HG03175 (cell line): ENCODE measurements around the gene CDKL1.

Experiments
- ATAC-seq: cut with Tn5 transposase; IDR thresholded peaks from one replicate; pipeline ENCODE4 v1.9.1; 2021; ENCODE audit warnings: mild to moderate bottlenecking, moderate library complexity; ENCODE audit not compliant: unreplicated experiment

The CDKL1 gene

DNA sequence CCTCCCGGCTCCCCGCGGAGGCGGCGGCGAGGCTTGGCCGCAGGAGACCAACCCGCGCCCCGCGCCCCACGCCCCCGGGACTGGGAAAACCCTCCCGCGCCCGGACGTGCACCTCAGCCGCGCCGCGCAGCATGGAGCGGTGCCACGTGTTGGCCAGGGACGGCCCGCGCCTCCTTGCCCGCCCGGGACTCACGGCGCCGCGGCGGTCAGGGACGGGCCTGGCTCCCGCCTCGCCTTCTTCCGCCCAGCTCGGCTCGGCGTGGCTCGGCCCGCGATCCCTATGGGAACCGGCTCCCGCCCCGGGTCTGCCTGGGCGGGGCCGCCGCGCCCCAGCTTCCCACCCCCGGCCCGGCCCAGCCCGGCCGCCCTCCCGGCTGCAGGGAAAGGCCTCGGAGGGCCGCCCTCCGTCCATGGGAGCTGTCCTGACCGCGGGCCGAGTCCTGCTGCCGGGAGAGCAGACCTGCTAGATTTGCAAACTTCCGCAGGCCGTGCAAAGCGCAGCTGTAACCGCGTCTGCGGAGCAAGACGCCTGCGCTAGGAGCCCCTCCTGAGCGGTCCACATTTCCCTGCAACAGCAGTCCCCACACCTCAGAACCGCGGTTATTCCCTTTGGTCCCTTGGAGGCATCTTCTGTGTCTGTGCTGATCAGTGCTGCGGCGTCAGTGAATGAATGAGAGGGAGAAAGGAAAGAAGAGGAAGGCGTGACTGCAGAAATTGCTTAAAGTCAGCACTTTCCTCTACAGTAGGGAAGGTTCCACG lies at the start of gene CDKL1:
TSS of gene CDKL1 (minus strand) at position 251 of the 759 bp plus-strand sequence. CDS start 1,013 bp downstream, outside the sequence.
- ATAC-seq, result peak; percentile 41

GRCh38 chr14:50434528-50434927 lies 37.8 kb upstream of the CDKL1 start:
- ATAC-seq, result no peak

GRCh38 chr14:50432131-50432530 lies 35.5 kb upstream of the CDKL1 start:
- ATAC-seq, result no peak

GRCh38 chr14:50425816-50426215 lies 29.1 kb upstream of the CDKL1 start:
- ATAC-seq, result no peak

DNA sequence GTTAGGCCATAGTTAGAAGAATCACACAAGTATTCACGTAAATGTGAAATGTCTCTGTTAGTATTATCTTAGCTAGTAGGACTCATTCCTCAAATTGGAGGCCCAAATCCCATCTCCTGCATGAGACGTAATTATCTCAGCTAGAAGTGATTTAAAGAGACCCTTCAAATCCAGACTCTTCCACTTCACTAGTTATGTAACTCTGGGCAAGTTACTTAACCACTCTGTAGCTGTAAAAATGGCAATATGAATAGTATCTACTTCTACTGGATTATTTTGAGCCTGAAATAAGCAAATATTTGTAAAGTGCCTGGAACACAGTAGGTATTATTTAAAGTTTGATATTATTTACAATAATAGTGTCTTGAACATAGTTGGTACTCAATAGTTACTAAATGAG lies 28.4 kb upstream of the CDKL1 start:
- ATAC-seq, result no peak

- no peak for ATAC-seq
Observed at GRCh38 chr14:50423529-50423928, 26.8 kb upstream of the CDKL1 start.

- no peak for ATAC-seq
Observed at GRCh38 chr14:50421499-50421898, 24.8 kb upstream of the CDKL1 start.

DNA sequence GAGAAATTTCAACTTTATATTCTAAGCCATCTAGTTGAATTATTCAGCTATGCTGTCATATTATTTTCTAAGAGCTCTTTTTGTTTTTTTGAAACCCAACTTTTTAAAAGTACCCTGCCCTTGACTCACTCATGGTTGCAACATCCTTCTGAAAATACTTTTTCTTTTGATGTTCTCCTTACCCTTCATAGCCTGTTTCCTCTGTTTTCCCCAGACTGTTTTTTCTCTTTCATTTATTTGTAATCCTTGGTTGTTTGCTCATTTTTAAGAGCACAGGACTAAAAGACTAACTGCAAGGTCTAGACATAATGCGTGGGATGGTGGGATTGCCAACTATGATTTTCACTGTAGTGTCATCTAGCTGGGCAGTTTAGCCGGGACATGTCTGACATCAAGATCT lies 21.2 kb upstream of the CDKL1 start:
- ATAC-seq, result no peak

DNA sequence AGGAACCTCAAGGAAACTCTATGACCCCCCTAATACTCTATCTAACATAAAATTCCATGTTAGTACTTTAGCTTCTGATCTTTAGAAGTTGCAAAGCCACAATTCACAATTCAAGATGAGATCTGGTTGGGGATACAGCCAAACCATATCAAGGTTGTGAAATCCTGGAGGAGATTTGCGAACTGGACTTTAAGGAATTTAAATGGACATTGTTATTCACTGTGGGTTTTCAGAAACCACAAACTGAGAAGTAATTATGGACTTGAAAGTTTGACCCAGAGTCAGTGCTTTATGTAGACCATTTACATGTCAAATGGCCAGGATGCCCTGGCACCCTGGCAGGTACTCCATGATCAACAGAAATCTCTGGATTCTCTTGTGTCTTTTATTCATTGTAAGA lies 14.2 kb upstream of the CDKL1 start:
- no peak for ATAC-seq

DNA sequence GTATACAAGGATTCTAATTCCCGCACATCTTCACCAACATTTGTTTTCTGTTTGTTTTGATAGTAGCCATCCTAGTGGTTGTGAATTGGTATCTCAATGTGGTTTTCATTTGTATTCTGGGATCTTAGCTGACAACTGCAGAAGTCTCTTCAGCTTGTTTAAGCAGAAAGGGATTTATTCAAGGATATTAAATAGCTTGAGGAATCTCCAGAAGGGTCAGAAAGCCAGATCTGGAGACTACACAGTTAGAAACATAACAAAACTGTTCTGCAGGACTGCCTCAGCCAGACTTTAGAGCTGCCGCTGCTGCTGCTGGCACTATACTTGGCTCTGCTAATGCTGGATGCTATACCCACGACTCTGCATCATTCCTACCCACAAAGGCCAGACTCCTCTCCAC lies 13.4 kb upstream of the CDKL1 start:
- no peak for ATAC-seq

DNA sequence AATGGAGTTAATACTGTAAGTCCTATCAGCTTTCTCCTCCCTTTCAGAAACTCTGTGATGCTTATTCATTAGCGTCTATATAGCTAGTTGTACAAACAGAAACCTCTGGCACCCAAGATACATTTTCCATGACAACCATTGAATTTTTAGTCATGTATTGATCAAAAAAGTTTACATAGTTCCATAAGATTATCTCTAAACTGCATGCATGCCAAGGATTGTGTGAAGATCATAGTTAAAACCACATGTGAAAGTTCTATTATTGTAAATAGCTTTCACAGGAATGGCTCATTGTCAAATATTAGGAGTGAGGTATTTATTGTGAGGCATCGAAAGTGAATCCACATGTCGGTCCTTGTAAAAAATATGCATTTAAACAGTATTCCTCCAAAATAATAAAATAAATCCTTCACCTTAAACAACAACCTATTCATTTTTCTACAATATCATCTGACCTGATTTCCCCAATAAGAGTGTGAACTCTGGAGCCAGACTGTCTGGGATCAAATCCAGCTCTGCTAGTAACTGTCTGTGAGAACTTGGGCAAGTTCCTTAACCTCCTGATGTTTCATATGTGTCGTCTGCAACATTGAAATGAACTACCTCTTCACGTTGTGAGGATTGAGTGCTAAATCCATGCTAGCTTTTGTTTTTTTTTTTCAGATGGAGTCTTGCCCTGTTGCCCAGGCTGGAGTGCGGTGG lies 10.6 kb upstream of the CDKL1 start:
- ATAC-seq, result no peak

DNA sequence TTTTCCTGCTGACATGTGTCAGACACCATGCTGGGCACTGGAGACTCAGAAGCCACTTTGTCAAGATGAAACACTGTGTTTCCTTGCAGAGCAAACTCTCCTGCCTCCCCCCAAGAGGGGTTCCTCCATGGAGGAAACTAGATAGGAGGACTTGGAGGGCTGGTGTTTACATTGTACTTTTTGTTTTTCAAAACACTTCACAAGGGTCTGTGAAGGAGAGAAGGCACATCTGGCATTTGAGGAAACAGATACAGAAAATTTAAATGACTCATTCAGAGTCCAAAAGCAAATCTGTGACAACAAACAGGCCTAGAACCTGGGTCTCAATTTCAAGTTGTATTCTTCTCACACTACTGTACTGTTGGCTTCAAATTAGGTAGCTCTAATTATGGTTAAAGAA lies 6.7 kb upstream of the CDKL1 start:
- no peak for ATAC-seq

DNA sequence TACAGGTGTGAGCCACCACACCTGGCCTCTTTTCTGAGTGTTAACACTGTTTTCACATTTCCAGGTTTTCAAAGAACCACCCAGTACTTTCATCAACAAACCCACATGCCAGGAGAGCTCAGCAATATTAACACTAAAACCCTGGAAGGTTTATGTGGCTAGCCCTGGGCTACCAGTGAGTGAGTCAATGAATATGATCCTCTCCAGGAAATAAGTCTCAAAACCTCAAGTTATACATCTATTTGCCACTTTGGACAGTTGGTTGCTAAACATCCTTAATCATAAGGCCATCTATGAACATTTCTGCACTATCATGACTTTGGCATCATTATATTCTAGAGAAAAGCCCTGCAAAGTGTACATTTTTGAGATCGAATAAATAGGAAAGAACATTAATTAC lies 6.3 kb upstream of the CDKL1 start:
- no peak for ATAC-seq

DNA sequence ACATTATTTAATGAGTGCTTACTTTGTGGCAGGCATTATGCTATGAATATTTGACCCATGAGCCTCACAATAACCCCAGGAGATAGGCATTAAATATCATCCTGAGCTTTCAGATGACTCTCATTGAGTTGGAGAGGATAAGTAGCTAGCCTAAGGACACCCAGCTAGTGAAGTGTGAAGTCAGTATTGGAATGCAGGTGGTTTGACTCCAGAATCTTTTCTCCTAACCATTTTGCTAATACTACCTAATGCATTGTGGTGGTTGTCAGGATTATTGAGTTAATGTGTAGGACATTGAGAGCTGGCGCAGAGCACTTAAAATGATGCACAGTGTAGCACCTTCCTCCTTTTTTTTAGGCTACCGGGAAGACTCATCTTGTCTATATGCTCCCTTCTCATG lies 3.8 kb upstream of the CDKL1 start:
- ATAC-seq, result no peak

DNA sequence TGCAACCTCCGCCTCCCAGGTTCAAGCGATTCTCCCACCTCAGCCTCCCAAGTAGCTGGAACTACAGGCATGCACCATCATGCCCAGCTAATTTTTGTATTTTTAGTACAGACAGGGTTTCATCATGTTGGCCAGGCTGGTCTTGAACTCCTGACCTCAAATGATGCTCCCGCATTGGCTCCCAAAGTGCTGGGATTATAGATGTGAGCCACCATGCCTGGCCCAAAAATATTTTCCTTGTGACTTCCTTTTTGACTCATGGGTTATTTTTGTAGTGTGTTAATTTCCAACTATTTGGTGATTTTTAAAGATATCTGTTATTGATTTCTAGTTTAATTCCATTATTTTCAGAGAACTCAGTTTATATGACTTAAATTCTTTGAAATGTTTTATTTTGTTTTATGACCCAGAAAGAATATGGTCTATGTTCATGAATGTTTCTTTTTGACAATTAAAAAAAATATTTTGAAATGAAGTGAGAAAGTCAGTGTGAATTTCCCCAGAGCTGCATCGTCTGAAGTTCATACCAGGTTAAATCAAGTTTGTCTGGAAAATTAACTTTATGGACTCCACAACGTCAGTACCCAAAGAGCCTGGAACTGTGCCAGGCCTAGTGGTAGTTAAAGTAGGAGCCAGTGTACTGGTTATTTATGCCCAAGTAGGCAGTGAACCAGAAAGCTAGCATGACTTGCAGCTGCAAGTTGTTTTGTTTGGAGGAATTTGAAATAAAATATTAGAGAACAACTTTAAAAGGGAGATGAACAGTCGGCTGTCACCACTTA lies 2.8 kb upstream of the CDKL1 start:
- no peak for ATAC-seq

DNA sequence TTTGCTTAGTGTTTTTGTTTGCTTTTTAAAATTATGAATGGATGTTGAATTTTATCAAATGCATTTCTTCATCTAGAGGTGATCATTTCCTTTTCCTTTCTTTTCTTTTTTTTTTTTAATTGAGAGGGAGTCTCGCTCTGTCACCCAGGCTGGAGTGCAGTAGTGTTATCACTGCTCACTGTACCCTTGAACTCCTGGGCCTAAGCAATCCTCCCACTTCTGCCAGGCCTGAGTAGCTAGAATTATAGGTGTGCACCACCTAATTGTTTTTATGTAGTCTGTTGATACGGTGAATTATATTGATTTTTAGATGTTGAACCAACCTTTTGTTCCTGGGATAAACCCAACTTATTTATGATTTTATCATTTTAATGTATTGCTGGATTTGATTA lies 1.5 kb upstream of the CDKL1 start:
- no peak for ATAC-seq

DNA sequence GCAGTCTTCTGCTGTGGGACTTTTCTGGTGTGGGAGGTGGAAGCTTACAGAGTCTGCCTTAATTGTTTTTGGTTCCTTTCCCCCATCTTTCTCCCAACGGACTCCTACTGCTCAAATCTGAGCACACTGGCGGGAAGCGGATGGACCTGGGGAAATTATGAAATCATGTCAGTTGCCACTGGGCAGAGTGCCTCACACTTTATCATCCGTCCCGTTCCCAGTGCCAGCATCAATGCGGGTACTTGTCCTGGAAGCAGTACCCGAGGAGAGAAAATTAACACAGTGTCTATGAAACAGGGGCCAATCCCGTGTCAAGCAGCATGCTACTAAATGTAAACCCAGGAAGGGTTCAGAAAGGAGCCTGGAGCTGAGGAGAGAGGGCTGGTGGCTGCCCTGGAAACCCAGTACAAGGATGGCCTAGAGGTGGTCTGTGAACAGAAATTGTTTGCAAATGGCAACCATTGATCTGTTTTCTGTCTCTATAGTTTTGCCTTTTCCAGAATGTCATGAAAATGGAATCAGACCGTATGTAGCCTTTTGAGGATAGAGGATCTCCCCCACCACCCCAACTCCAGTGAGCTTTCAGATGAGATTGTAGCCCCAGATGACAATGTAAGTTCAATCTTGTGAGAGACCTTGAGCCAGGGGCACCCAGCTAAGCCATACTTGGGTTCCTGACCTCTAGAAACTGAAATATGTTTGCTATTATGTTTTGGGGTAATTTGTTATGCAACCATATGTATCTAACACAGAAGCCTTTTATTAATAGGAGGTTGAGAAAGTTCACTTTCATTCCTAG lies 908 bp upstream of the CDKL1 start:
- no peak for ATAC-seq

GRCh38 chr14:50395448-50395847 lies 1.2 kb downstream of the CDKL1 start:
- no peak for ATAC-seq

DNA sequence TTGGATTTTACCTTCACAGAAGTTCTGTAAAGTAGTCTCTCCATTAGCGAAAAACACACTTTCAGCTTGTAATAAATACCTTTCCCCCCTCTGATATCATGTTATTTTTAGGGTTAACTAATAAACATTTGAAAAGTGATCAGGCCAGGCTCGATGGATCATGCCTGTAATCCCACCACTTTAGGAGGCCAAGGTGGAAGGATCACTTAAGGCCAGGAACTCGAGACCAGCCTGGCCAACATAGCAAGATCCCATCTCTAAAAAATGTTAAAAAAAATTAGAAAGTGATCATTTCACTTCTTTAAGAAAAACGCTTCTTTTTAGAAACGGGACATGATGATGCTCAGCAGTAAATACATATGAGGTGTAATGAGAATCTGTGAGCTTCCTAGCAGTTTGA lies 2.0 kb downstream of the CDKL1 start:
- no peak for ATAC-seq

- no peak for ATAC-seq
Observed at GRCh38 chr14:50389668-50390441, 6.8 kb downstream of the CDKL1 start.
